Measurements from ENCODE around the gene EDARADD.
A peak's percentile ranks its signal among the peaks of the same experiment; 100 is the strongest.
"Not testable (repeated sequence)": the region's sequence is repeated elsewhere in the genome, so short reads cannot be mapped to it uniquely, and the experiment has no call there.

EDARADD gene

DNA sequence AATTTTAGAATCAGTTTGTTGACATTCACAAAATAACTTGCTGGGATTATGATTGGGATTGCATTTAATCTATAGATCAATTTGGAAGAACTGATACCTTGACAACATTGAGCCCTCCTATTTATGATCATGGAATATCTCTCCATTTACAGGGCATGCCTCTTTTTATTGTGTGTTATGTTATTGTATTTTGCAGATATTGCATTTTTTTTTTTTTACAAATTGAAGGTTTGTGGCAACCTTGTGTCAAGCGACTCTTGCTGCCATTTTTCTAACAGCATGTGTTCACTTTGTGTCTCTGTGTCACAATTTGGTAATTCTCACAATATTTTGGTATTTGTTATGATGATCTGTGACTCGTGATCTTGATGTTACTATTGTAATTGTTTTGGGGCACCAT is 46.3 kb downstream of the EDARADD start:
- no peak for DNase-seq

DNA sequence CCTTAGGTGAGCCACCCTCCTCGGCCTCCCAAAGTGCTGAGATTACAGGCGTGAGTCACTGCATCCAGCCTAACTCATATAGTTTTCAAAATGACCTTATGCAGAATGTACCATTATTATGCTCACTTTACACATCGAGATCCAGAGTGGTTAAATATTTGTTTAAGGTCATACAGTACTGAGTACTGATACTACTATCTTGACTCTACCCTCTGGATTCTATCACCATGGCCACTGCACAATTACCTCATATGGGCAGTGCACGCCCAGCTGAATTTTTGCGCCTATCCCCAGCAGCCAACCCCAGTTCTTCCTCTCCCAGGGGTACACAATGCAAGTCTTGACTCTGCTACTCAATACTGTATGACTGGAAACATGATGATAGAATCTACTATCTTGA is 56.7 kb downstream of the EDARADD start:
- no peak for DNase-seq

DNA sequence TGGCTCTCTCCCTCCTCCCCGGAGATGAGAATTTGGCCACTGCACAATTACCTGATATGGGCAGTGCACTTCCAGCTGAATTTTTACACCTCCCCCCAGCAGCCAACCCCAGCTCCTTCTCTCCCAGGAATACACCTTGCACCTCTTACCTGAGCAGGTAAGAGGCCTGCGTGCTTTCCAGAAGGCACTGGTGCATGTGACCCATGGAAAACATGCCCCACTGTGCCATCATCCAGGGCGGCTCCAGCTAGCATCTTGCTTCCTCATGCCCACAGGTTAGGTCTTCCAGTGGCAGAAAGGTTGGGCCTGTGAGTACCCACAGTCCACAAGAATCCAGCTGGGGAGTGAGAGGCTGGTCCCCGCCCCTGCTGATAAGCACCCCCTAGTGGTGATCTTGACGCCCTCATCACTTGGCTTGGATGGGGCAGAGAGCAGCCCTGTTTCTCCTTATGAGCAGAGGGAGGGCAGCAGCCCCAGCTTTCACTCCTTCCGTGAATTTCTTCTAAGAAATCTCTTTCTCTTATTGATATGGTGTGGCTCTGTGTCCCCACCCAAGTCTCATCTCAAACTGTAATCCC is 57.8 kb downstream of the EDARADD start:
- DNase-seq: peak; percentile 46

DNA sequence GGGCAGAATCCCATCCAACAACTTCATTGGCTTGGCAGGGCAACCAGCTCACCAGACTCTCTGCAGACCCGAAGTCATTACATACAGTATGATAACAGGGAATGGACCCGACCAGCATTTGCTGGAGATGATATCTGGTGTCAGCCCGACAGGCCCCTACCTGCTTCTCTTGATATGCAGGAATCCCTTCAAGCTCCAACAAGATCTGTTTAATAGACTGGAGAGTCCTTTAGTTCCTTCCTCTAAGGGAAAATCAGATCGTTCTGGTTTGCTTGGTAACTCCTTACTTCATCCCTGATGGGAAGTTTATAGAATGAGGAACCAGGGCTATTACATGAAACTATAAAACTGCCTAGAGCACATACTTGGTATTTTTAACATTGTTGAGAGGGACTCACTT is 61.2 kb downstream of the EDARADD start:
- DNase-seq: no peak

DNA sequence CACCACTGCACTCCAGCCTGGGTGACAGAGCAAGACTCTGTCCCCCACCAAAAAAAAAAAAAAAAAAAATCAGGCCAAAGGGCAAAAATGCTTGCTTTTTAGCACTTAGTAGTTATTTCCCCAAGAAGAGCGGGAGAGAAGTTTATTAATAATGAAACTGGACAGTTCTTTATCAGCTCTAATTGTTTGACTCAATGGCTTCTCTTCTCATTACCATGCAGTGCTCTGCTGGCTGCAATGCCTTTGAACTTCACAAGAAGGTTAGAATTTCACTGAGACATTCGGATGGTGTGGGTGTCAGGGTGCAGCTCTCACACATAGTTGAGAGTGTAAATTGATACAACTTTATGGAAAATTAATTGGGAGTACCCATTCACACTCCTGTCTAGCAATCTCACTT is 63.7 kb downstream of the EDARADD start:
- DNase-seq: no peak

DNA sequence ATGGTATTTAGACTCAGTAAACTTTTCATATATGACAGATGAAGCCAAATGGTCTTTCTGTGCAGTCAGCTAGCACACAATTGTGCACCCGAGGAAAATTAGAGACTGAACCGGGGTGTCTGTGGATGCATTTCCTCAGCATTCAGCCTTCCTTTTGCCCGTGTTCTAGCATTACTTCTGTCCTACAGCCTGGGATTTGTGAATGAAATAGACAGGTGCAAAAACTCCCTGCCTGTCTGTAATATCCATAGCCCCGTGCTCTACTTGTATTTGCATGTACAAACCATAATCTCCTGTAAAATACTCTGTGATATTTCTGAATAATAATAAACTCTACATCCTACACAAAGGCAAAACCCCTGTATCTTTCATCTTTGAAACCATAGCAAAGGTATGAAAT is 64.9 kb downstream of the EDARADD start:
- no peak for DNase-seq

DNA sequence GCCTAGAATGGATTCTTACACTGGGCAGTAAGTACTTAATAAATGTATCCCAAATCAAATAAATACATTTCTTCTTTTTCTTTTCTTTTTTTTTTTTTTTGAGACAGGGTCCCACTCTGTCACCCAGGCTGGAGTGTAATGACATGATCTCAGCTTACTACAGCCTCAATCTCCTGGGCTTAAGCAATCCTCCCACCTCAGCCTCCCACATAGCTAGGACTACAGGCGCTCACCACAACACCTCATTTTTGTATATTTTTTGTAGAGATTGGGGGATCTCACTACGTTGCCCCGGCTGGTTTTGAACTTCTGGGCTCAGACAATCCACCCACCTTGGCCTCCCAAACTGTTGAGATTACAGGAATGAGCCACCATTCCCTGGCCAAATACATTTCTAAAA is 66.0 kb downstream of the EDARADD start:
- DNase-seq: no peak

DNA sequence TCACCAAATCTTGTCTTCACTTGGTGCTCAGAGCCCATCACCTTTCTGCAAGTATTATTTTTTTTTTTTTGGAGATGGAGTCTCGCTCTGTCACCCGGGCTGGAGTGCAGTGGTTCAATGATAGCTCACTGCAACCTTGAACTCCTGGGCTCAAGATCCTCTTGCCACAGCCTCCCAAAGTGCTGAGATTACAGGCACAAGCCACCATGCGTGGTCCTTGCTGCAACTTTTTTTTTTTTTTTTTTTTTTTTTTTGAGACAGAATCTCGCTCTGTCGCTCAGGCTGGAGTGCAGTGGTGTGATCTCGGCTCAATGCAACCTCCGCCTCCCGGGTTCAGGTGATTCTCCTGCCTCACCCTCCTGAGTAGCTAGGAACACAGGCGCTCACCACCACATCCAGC is 70.1 kb downstream of the EDARADD start:
- DNase-seq: not testable (repeated sequence)

DNA sequence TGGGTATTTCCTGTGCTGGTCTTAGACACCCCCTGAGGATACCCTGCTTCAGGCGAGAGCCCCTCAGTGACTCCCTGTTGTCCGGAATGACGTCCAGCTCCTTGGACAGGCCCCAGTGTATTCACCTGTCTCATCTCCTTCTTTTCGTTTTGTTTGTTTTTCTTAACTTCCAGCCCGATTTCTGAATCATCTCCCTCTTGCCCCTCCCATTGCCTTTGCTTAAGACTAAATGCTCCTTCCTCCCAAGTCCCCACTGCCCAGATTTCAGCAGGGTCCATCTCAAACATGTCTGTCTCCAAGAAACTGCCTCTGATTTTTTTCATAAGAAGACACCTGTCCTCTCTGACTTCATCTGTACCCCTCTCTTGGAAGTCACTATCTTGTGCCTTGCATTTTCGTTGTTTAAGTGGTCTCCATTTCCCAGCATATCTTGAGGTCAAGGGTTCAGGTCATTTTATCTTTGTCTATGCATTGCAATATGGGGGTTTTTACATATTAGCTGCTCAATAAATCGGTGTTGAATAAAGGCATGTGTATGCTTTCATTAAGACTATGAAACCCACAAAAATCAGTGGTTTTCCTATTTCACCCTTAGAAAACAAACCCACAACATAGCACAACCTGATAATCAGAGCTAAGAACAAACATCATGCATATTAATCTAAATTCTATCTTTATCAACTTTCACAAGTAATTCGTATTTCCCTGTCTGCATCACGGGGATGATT is 71.3 kb downstream of the EDARADD start:
- DNase-seq: no peak

DNA sequence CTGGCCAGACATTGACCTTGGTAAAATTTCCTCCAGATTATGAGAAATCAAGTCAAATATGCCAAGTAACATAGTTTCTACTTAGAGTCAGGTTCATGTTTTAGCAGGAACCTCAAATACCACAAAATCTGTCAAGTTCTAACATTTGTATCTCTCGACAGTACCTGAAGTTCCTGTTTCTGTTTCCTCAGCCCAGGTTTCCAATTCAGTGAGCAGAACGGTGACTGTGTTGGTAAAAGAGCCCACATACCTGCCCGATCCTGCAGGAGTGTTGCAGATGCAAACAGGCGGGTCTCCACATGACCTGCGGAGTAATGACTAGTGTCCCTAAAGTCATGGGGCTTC is 71.8 kb downstream of the EDARADD start:
- no peak for DNase-seq

DNA sequence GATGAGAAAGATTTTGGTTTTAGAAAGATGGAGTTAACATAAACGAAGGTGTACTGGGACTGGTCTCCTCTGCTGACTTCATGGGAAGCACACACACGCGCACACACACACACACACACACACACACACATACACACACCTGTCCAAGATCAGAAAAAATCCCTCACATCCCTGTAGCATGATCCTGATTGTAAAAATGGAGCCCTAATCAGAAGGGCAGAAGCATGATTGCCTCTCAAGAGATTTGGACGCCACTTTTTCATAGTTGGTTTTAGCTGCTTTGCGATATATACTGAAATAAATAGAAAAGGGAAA is 73.2 kb downstream of the EDARADD start:
- DNase-seq: no peak

DNA sequence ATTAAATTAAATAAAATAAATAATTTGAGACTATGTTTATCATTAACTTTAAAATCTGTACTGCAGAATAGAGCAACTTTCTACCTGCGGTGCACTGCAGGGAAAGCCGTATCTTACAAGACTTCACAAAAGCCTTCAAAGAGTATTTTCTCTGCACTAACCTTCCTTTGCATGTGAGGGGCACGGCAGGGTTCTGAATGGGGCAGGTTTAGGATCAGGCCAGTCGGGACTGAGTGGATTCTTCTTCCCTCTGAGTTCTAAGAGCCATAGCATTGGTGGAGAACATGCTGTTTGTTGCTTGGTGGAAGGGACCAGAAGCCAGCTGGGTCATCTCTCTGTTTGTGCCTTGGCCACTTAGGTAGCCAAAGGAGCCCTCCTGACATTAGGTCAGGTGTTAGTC is 74.5 kb downstream of the EDARADD start:
- no peak for DNase-seq

DNA sequence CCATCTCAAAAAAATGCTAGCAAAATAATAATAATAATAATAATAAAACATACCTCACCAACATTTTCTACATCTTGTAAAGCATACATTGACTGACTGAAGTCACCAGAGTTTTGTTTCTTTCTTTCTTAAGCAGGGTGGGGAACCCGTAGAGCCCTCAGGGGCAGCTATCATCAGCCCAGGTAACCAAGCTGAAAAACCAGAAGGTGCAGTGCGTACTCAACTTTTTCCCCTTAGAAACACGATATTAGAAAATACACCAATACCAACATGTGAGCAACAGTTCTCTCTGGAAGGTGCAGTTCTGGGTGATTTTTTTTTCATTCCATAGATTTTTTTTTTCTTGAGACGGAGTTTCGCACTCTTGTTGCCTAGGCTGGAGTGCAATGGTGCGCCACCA is 75.4 kb downstream of the EDARADD start:
- no peak for DNase-seq

DNA sequence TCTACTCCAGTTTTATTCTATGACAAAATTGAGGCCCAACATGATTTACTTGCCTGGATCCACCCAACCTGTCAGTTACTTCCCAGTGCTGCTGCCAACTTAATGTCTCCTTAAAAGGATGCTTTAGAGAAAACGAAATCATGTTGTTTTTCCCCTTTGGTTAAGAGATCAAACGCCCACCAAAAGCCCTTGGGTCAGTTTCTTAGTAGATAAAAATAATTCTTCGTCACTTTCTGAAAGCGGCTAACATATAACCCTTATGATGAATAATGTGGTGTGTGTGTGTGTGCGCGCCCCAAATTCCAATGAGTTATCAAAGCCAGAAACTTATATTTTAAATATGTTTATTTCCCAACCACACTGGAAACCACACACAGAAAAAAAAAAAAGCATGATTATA is 77.0 kb downstream of the EDARADD start:
- no peak for DNase-seq

DNA sequence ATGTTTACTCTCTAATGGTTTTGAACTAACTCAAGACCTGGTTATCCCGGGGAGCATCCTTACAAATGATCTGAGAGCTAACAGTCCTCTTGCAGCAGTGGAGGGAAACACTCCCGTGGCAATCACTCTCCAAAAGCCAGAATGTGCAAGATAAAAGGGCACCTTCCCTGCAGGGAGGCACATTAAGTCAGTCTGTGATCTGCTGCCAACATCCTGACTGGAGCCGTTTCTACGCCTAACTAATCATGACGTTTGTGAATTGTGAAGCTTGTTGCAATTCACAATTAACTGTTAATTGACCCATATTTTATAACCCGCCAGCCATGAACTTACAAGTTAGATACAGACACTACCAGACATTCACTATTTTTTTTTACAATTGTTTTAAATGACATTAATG is 77.6 kb downstream of the EDARADD start:
- DNase-seq: no peak

DNA sequence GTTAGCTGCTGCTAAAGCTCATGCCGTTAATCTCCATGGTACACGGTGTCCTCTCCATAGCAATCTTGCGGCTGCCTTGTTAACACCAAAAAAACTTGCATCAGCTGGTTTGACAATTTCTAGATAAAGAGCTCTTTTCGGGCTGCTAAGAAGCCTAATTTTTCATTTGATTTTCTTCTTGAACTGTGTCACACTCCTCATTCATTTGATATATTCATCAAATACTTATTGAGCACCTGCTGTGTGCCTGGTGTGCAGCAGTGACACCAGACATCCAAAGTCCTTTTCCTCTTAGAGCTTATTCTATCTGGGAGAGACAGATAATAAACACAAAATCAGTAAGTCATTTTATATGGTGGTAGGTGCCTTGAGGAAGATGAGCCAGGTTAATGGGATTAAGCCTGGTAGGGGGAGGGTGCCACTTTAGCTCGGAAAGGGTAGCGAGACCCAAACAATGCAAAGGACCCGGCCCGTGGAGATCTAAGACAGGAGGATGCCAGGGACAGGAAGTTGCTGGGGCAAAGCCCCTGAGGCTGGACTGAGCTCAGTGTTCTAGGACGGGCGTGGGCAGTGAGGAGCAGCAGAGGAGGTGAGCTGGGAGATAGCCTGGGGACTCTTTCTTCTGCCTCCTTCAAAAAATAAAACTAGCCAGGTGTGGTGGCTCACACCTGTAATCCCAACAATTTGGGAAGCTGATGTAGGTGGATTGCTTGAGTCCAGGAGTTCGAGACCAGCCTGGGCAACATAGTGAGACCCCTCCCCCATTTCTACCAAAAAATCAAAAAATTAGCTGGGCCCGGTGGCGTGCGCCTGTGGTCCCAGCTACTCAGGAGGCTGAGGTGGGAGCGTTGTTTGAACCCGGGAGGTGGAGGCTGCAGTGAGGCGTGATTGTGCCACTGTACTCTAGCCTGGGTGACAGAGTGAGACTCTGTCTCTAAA is 79.0 kb downstream of the EDARADD start:
- no peak for DNase-seq

DNA sequence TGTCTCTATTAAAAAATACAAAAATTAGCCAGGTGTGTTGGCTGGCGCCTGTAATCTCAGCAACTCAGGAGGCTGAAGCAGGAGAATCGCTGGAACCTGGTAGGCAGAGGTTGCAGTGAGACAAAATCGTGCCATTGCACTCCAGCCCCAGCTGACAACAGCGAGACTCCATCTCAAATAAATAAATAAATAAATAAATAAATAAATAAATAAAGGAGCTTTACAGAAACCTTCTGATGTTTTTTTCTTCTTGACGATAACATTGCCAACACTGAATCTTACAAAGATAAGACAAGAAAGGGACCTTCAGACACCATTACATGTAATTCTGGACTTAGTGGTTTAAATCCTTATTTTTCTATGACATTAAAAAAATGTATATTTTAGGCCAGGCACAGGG is 81.9 kb downstream of the EDARADD start:
- DNase-seq: no peak

DNA sequence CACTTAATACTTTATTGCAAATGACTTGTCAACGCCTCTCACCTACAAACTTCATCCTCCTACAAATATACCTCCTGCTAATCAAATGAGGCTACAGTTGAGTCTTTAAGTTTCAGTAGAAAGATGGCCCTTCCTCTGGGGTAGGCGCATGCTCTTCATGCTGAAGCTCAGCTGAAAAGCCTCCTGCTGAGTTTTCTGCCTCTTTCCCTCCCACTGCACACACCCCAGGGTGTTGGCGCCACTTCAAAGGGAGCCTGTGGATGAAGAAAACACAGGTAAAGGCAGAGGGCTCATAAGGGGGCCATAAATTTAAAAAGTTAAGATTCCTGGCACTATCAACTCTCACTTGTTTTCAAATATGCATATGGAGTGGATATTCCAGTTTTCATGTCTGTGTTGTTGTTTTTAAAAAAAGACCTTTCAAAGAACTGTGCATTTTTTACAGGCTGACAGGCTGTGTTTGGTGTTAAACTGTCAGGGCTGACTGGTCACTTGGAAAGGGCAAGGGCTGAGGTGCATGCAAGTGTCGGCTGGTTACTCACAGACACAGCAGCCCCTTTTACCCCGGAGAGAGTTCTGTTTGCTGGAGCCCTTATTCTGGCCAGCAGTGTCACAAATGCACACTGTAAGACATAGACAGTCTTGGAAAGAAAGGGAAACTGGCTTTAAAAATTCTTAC is 86.8 kb downstream of the EDARADD start:
- no peak for DNase-seq

DNA sequence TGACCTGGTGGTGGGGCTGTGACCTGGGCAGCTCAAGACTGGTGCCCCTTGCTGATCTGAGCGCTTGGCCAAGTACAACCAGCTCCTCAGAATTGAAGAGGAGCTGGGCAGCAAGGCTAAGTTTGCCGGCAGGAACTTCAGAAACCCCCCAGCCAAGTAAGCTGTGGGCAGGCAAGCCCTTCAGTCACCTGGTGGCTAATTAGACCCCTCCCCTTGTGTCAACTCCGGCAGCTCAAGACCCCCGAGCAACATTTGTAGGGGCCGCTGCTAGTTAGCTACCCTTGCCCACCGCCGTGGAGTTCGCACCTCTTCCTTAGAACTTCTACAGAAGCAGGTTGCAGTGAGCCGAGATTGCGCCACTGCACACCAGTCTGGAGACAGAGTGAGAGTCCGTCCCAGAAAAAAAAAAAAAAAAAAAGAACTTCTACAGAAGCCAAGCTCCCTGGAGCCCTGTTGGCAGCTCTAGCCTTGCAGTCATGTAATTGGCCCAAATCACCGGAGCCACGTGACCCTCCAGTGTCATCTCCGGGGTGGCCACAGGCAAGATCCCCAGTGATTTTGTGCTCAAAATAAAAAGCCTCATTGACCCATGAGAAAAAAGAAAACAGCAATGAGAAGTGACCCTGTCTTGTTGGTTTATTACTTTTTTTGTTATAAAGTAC is 90.4 kb downstream of the EDARADD start:
- DNase-seq: no peak

DNA sequence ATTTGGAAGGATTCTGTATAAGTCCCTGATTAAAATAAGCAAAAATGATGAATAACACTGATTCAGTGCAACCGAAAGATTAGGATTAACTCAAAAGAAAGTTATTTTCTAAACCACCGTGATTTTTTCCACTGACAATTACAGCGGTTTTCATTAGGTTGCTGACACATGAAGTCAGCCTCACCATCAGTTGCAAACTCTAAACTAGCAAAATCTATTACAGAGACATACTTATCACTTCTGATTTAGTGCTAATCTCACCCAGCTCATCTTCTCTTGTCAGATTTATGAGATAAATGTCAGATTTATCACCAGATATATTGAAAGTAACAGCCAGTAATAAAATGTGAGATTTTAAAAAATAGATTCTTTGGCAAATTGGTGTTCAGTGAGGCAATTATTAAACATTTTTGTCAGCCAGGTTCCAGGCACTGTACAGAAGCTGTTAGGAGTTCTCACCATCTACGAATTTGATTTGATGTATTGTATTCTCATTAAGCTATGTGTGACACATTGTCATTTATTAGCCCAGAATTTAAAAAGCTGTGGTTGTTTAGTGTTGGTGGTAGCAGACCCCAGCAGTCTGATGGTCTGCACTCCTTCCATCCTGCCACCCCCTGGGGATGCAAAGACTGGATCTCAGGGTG is 92.4 kb downstream of the EDARADD start:
- DNase-seq: no peak

DNA sequence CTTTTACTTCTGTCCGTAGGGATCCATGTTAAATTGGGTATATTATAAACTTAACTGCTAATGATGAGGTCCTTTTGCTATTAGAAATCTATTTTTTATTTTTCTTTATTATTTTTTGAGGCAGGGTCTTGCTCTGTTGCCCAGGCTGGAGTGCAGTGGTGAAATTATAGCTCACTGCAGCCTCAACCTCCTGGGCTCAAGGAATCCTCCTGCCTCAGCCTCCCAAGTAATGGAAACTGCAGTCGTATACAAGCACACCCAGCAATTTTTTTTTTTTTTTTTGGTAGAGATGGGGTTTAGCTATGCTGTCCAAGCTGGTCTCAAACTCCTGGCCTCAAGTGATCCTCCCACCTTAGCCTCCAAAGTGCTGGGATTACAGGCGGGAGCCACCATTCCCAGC is 95.1 kb downstream of the EDARADD start:
- DNase-seq: not testable (repeated sequence)

DNA sequence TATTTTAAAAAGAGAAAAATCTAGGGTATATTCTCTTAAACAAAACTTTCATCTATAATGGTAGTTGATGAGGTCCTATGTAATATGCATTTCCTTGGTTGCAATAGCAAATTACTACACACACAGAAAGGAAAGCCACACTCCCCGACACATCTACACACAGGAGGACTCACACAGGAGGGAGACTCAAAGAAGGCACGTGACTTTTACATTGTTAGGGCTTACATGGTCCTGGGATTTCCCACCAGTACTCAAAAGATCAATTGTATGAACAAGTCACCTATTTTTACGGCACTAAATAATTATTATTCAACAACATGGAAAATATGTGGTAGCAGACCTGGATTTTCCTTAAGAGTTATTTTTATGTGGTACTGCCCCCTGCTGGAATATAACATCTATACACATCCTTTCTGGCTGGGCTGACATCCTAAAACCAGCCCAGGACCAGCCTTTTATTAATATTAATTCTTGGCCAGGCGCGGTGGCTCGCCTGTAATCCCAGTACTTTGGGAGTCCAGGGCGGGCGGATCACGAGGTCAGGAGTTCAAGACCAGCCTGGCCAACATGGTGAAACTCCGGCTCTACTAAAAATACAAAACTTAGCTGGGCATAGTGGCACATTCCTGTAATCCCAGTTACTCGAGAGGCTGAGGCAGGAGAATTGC is 95.8 kb downstream of the EDARADD start:
- no peak for DNase-seq
